K562 (cell line): ENCODE measurements around the gene CRYBB2.

Experiments
- CTCF ChIP-seq, 3 experiments: IDR thresholded peaks in 2 of 3; conservative IDR thresholded peaks in 1 of 3; 2 replicates each; pipeline ENCODE4 v1.5.1; 2011 to 2012; ENCODE audit warnings: low read length in 3 of 3, mild to moderate bottlenecking in 3 of 3, control low read depth in 2 of 3, improper control_type of control experiment in 1 of 3, inconsistent platforms in 1 of 3, low read depth in 1 of 3, mixed read lengths in 1 of 3, moderate library complexity in 1 of 3; ENCODE audit not compliant: insufficient read depth in 2 of 3
- IRF1 ChIP-seq: sonication (generic); formaldehyde crosslinking; IDR thresholded peaks from 2 replicates; pipeline ENCODE4 v1.8.0; 2022; ENCODE audit warnings: missing genetic modification reagents, mild to moderate bottlenecking, borderline replicate concordance
- NBN ChIP-seq: fragments of 450-650 bp; IDR thresholded peaks from 2 replicates; pipeline ENCODE4 v1.6.1; 2016; ENCODE audit warnings: low read depth, mild to moderate bottlenecking
- POLR2A ChIP-seq: fragments of 450-650 bp; conservative IDR thresholded peaks from 2 replicates; pipeline ENCODE4 v1.6.1; 2016
- YY1 ChIP-seq, 3 experiments: IDR thresholded peaks; 2 replicates each; pipeline ENCODE4 v1.6.1; 2011; ENCODE audit warnings: low read length in 2 of 3, mild to moderate bottlenecking in 2 of 3, moderate library complexity in 2 of 3, borderline replicate concordance in 1 of 3, control low read depth in 1 of 3, low read depth in 1 of 3; ENCODE audit not compliant: insufficient read depth in 3 of 3, insufficient replicate concordance in 2 of 3, control insufficient read depth in 1 of 3, insufficient read length in 1 of 3; ENCODE audit errors: extremely low read depth in 1 of 3
- ZHX1 ChIP-seq: fragments of 150-350 bp; conservative IDR thresholded peaks from 2 replicates; pipeline ENCODE4 v1.6.1; 2014; ENCODE audit warnings: low read length
- ZNF133 ChIP-seq: fragments of 250-450 bp; sonication (Bioruptor Pico); IDR thresholded peaks from 2 replicates; pipeline ENCODE4 v1.4.0; 2020; ENCODE audit warnings: mild to moderate bottlenecking

- TF ChIP-seq ZNF133 (CRISPR knock-in tag) (no peak), IRF1 (CRISPR knock-in tag) (no peak), NBN (no peak), ZHX1 (no peak), YY1 (IDR thresholded peaks at IDR 0.05; ENCODE audit: borderline replicate concordance in 1 of 3, control insufficient read depth in 1 of 3, extremely low read depth in 1 of 3, insufficient read depth in 3 of 3, insufficient read length in 1 of 3, insufficient replicate concordance in 2 of 3, low read depth in 1 of 3, low read length in 2 of 3) (no peak), CTCF (IDR thresholded peaks at IDR 0.05 in 2 of 3, conservative IDR thresholded peaks at IDR 0.05 in 1 of 3; ENCODE audit: insufficient read depth in 2 of 3, low read depth in 1 of 3, low read length in 3 of 3) (no peak), POLR2A (no peak)
Observed at GRCh38 chr22:25232301-25232700, 12.9 kb downstream of the CRYBB2 start.
